ENCODE results near the gene RXRB.

DNA sequence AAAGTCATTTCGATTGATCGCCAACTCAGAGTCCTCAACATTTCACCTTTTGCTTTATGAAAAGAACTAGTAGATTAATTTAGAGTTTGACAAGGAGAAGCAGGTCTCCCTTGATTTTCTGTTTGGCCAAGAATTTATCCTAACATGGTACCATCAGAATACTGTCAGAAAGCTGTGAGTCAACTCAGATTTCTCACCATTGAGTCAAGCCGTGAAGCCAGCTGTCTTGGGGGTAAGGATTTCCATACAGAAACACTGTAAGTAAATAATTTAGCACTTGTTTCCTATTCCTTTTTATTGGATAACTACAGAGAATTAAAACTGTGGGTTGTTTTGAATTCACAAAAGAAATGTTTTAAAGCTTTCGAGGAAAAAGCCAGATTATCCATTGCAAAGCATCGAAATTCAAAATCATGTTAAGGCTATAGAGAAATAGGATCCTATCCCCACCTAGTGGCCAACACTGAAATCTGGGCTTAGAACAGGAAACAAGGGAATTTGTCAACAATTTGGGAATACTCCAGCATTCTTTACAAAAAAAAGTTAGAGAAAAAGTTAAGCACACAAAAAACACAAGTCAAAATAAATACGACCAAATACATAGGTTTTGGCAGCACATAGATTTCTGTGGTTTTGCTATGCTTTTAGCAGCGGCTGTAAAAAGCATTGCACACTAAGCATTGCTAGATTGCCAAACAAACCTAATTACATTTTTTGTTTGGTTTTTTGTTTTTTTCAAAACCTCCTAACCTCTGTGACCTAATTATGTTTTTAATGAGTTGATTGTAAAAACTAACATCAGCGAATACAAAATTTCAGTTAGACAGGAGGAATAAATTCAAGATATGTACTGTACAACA, 52.4 kb downstream of the RXRB start:
- TF ChIP-seq, protein P1, sequence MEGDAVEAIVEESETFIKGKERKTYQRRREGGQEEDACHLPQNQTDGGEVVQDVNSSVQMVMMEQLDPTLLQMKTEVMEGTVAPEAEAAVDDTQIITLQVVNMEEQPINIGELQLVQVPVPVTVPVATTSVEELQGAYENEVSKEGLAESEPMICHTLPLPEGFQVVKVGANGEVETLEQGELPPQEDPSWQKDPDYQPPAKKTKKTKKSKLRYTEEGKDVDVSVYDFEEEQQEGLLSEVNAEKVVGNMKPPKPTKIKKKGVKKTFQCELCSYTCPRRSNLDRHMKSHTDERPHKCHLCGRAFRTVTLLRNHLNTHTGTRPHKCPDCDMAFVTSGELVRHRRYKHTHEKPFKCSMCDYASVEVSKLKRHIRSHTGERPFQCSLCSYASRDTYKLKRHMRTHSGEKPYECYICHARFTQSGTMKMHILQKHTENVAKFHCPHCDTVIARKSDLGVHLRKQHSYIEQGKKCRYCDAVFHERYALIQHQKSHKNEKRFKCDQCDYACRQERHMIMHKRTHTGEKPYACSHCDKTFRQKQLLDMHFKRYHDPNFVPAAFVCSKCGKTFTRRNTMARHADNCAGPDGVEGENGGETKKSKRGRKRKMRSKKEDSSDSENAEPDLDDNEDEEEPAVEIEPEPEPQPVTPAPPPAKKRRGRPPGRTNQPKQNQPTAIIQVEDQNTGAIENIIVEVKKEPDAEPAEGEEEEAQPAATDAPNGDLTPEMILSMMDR (IDR thresholded peaks at IDR 0.05) = no peak
- TF ChIP-seq POLR2A (IDR thresholded peaks at IDR 0.05) = no peak

Measured in lower leg skin (tissue), 3 donors.